WTC11 (cell line): ENCODE data around the gene SNX13. TPM values are rescaled to one million over a fixed set of nuclear protein-coding genes. Genes with fewer than 3 reads are reported as not detected.

Source experiments
- ATAC-seq: fragments of 200-7000 bp; cut with Tn5 transposase; 2 replicates; pipeline ENCODE4 v1.10.0; 2021; ENCODE audit warnings: mild to moderate bottlenecking, moderate library complexity
- CTCF ChIA-PET: fragments of 300-600 bp; sonication (Branson Sonifier 250); formaldehyde crosslinking; loops from one replicate; lab custom pipeline; 2021; ENCODE audit warnings: antibody characterized with exemption; lab: Charles Lee
- POLR2A ChIA-PET: fragments of 350-600 bp; sonication (Branson Sonifier 250); formaldehyde crosslinking; loops from one replicate; lab custom pipeline; 2021; ENCODE audit warnings: antibody characterized with exemption; lab: Charles Lee
- DNase-seq: peaks from one replicate; pipeline ENCODE4 v3.0.0; 2021; ENCODE audit warnings: low spot score
- H3K27ac Mint-ChIP-seq: 2 replicates; pipeline ENCODE4 v1.8.0; 2021; ENCODE audit warnings: mixed read lengths
- H3K27me3 Mint-ChIP-seq: 2 replicates; pipeline ENCODE4 v1.8.0; 2021; ENCODE audit warnings: low read depth, mild to moderate bottlenecking, moderate library complexity, mixed read lengths
- H3K36me3 Mint-ChIP-seq: 2 replicates; pipeline ENCODE4 v1.8.0; 2021; ENCODE audit warnings: mixed read lengths
- H3K4me1 Mint-ChIP-seq: 2 replicates; pipeline ENCODE4 v1.8.0; 2022; ENCODE audit warnings: mixed read lengths
- H3K4me3 Mint-ChIP-seq: 2 replicates; pipeline ENCODE4 v1.8.0; 2021; ENCODE audit warnings: mild to moderate bottlenecking, moderate library complexity, mixed read lengths
- H3K9me3 Mint-ChIP-seq: 2 replicates; pipeline ENCODE4 v1.8.0; 2021; ENCODE audit warnings: mixed read lengths
- ARID4B ChIP-seq: sonication (generic); formaldehyde crosslinking; IDR thresholded peaks from 2 replicates; pipeline ENCODE4 v1.8.0; 2023; ENCODE audit warnings: missing genetic modification reagents, mild to moderate bottlenecking, borderline replicate concordance
- CBFB ChIP-seq: sonication (generic); formaldehyde crosslinking; IDR thresholded peaks from 2 replicates; pipeline ENCODE4 v1.8.1; 2022; ENCODE audit warnings: mild to moderate bottlenecking, low read depth, missing genetic modification reagents
- CDX4 ChIP-seq: fragments of 250-450 bp; sonication (Bioruptor Pico); IDR thresholded peaks from 2 replicates; pipeline ENCODE4 v1.9.0; 2021; ENCODE audit warnings: moderate library complexity, mild to moderate bottlenecking, inconsistent platforms, borderline replicate concordance
- E2F1 ChIP-seq: sonication (generic); formaldehyde crosslinking; IDR thresholded peaks from 2 replicates; pipeline ENCODE4 v1.8.0; 2022; ENCODE audit warnings: mild to moderate bottlenecking, missing genetic modification reagents
- E2F4 ChIP-seq: sonication (generic); formaldehyde crosslinking; IDR thresholded peaks from 2 replicates; pipeline ENCODE4 v1.8.1; 2022; ENCODE audit warnings: low read depth, mild to moderate bottlenecking, moderate library complexity, missing genetic modification reagents, borderline replicate concordance
- EMX1 ChIP-seq: fragments of 250-450 bp; sonication (Bioruptor Pico); IDR thresholded peaks from 2 replicates; pipeline ENCODE4 v1.8.0; 2021; ENCODE audit warnings: mild to moderate bottlenecking
- ESRRA ChIP-seq: sonication (generic); formaldehyde crosslinking; IDR thresholded peaks from 2 replicates; pipeline ENCODE4 v1.8.1; 2022; ENCODE audit warnings: mild to moderate bottlenecking, missing genetic modification reagents, borderline replicate concordance
- ETV6 ChIP-seq: sonication (generic); formaldehyde crosslinking; IDR thresholded peaks from 2 replicates; pipeline ENCODE4 v1.8.1; 2022; ENCODE audit warnings: mild to moderate bottlenecking, missing genetic modification reagents
- FOXJ3 ChIP-seq: sonication (generic); formaldehyde crosslinking; IDR thresholded peaks from 2 replicates; pipeline ENCODE4 v1.9.0; 2021; ENCODE audit warnings: missing genetic modification reagents, mild to moderate bottlenecking, borderline replicate concordance
- GABPB1 ChIP-seq: sonication (generic); formaldehyde crosslinking; IDR thresholded peaks from 2 replicates; pipeline ENCODE4 v1.8.1; 2023; ENCODE audit warnings: mild to moderate bottlenecking, missing genetic modification reagents
- GRHL2 ChIP-seq: fragments of 250-450 bp; sonication (Bioruptor Pico); IDR thresholded peaks from 2 replicates; pipeline ENCODE4 v1.8.0; 2022; ENCODE audit warnings: mild to moderate bottlenecking, moderate library complexity; ENCODE audit not compliant: insufficient replicate concordance, severe bottlenecking
- GTF2I ChIP-seq: fragments of 250-450 bp; sonication (Bioruptor Pico); conservative IDR thresholded peaks from 2 replicates; pipeline ENCODE4 v1.4.0; 2021; ENCODE audit warnings: mild to moderate bottlenecking
- JUN ChIP-seq: sonication (generic); formaldehyde crosslinking; IDR thresholded peaks from 2 replicates; pipeline ENCODE4 v1.8.0; 2023; ENCODE audit warnings: mild to moderate bottlenecking, missing genetic modification reagents
- MAX ChIP-seq: sonication (generic); formaldehyde crosslinking; IDR thresholded peaks from 2 replicates; pipeline ENCODE4 v1.8.0; 2022; ENCODE audit warnings: mild to moderate bottlenecking, missing genetic modification reagents
- NFATC4 ChIP-seq: fragments of 250-450 bp; sonication (Bioruptor Pico); IDR thresholded peaks from 2 replicates; pipeline ENCODE4 v1.9.0; 2021; ENCODE audit warnings: mild to moderate bottlenecking
- NR3C1 ChIP-seq: sonication (generic); formaldehyde crosslinking; conservative IDR thresholded peaks from 2 replicates; pipeline ENCODE4 v1.8.1; 2023; ENCODE audit warnings: low read depth, mild to moderate bottlenecking, missing genetic modification reagents
- SMAD4 ChIP-seq: sonication (generic); formaldehyde crosslinking; IDR thresholded peaks from 2 replicates; pipeline ENCODE4 v1.8.0; 2022; ENCODE audit warnings: mild to moderate bottlenecking, missing genetic modification reagents
- TCF7 ChIP-seq: sonication (generic); formaldehyde crosslinking; IDR thresholded peaks from 2 replicates; pipeline ENCODE4 v1.8.0; 2022; ENCODE audit warnings: mild to moderate bottlenecking, low read depth, missing genetic modification reagents, moderate library complexity
- ZNF232 ChIP-seq: sonication (generic); formaldehyde crosslinking; IDR thresholded peaks from 2 replicates; pipeline ENCODE4 v1.8.0; 2022; ENCODE audit warnings: mild to moderate bottlenecking, missing genetic modification reagents
- ZNF423 ChIP-seq: fragments of 250-450 bp; sonication (Bioruptor Pico); IDR thresholded peaks from 2 replicates; pipeline ENCODE4 v2.1.2; 2022; ENCODE audit warnings: mild to moderate bottlenecking, moderate library complexity
- ZNF532 ChIP-seq: fragments of 250-450 bp; sonication (Bioruptor Pico); IDR thresholded peaks from 2 replicates; pipeline ENCODE4 v1.9.0; 2021; ENCODE audit warnings: mild to moderate bottlenecking, borderline replicate concordance
- total RNA-seq: library from RNA; stranded (reverse); gene quantifications from 3 replicates; pipeline ENCODE4 v1.2.3, GENCODE V29; 2021

The SNX13 gene
- total RNA-seq, 1 experiment from 2014 or later, result 27.5 TPM

- no peak for TF ChIP-seq MAX (CRISPR knock-in tag)
- TF ChIP-seq JUN (CRISPR knock-in tag), result no peak
- no peak for TF ChIP-seq FOXJ3 (CRISPR knock-in tag)
Measured at GRCh38 chr7:17787257-17787656, 153.0 kb downstream of the SNX13 start (continued).

GRCh38 chr7:17786314-17786852 lies 153.9 kb downstream of the SNX13 start:
- POLR2A ChIA-PET, result no interaction called here
- Mint-ChIP-seq H3K4me1 (peaks cover 16% of the 10 kb centered on the region), H3K27ac (no peak overlapping the region; the same call in 1 of the 2 replicates), H3K4me3 (no peak overlapping the region), H3K36me3 (no peaks in the 10 kb centered on the region), H3K27me3 (no peaks in the 10 kb centered on the region; the same call in 1 of the 2 replicates)
- ATAC-seq (peak; percentile 23; the same call in 1 of the 2 replicates), DNase-seq (no peak)
- CTCF ChIA-PET, result interaction anchor here (2.3 kb wide), 1 partner anchor 16 kb away, joined by 7 read pairs; no protein-coding TSS in a partner anchor
- TF ChIP-seq E2F1 (CRISPR knock-in tag) (no peak), TCF7 (CRISPR knock-in tag) (no peak), SMAD4 (CRISPR knock-in tag) (no peak), EMX1 (CRISPR knock-in tag) (no peak), E2F4 (CRISPR knock-in tag) (no peak), ETV6 (CRISPR knock-in tag) (no peak)
- TF ChIP-seq, all 79 proteins: peak for 0
- no peaks in the 10 kb centered on the region for H3K9me3 Mint-ChIP-seq

- ATAC-seq (no peak), DNase-seq (no peak)
- peaks cover 10% of the 10 kb centered on the region for H3K4me1 Mint-ChIP-seq
- no peak overlapping the region for H3K27ac Mint-ChIP-seq
- H3K36me3 Mint-ChIP-seq, result no peaks in the 10 kb centered on the region
- no peaks in the 10 kb centered on the region for H3K9me3 Mint-ChIP-seq
- no peak overlapping the region for H3K4me3 Mint-ChIP-seq
- ChIA-PET POLR2A (no interaction called here), CTCF (no interaction called here)
- H3K27me3 Mint-ChIP-seq, result no peaks in the 10 kb centered on the region; the same call in 1 of the 2 replicates
- no peak for TF ChIP-seq ETV6 (CRISPR knock-in tag)
- no peak for TF ChIP-seq MAX (CRISPR knock-in tag)
- TF ChIP-seq CBFB (CRISPR knock-in tag), result no peak
- no peak for TF ChIP-seq ESRRA
- TF ChIP-seq GABPB1 (CRISPR knock-in tag), result no peak
- TF ChIP-seq NR3C1 (CRISPR knock-in tag), result no peak
- no peak for TF ChIP-seq ZNF532 (CRISPR knock-in tag)
- no peak for TF ChIP-seq NFATC4 (CRISPR knock-in tag)
- TF ChIP-seq JUN (CRISPR knock-in tag), result no peak
- no peak for TF ChIP-seq ZNF423 (CRISPR knock-in tag)
- TF ChIP-seq CDX4 (CRISPR knock-in tag), result no peak
- TF ChIP-seq ZNF232 (CRISPR knock-in tag), result no peak
- TF ChIP-seq GRHL2 (CRISPR knock-in tag), result no peak
- TF ChIP-seq GTF2I (CRISPR knock-in tag), result no peak
- TF ChIP-seq ARID4B (CRISPR knock-in tag), result no peak
Measured at GRCh38 chr7:17782216-17782549, 158.1 kb downstream of the SNX13 start.
